Coronary artery (tissue), 2 donors: ENCODE data around the gene JAG1.

ENCODE experiments used
- DNase-seq: peaks from one replicate; pipeline ENCODE4 v3.0.0-alpha.2; 2017; ENCODE audit warnings: low spot score
- H3K27ac ChIP-seq, 2 donors: fragments of 200-600 bp; sonication (generic); one replicate each; pipeline ENCODE4 v1.5.1; 2016 to 2019
- H3K4me3 ChIP-seq: fragments of 200-600 bp; sonication (generic); 2 replicates; pipeline ENCODE4 v1.5.1; 2016; ENCODE audit warnings: mild to moderate bottlenecking, moderate library complexity
- CTCF ChIP-seq: fragments of 200-600 bp; sonication (generic); IDR thresholded peaks from one replicate; pipeline ENCODE4 v1.5.1; 2019; ENCODE audit warnings: antibody characterized with exemption

Gene JAG1

GRCh38 chr20:10674684-10675449, 1.1 kb upstream of the JAG1 start:
- DNase-seq = peak; percentile 90
- peak overlapping the region; percentile 98 for H3K4me3 ChIP-seq
- peak; percentile 93 for TF ChIP-seq CTCF
- H3K27ac ChIP-seq = peak overlapping the region; percentile 89 to 93

- TF ChIP-seq CTCF = no peak
- DNase-seq = no peak
- peak overlapping the region; percentile 89 to 93 for H3K27ac ChIP-seq
- peak overlapping the region; percentile 98 for H3K4me3 ChIP-seq
Observed at GRCh38 chr20:10673176-10673841, 490 bp downstream of the JAG1 start.

GRCh38 chr20:10672624-10673127, 1.1 kb downstream of the JAG1 start:
- Histone ChIP-seq H3K4me3 (peak overlapping the region; percentile 98), H3K27ac (peak overlapping the region; percentile 89 to 93)
- no peak for TF ChIP-seq CTCF
- no peak for DNase-seq

GRCh38 chr20:10671919-10672623, 1.7 kb downstream of the JAG1 start:
- no peak for DNase-seq
- no peak for TF ChIP-seq CTCF
- peak overlapping the region; percentile 89 to 93 for H3K27ac ChIP-seq
- H3K4me3 ChIP-seq = peak overlapping the region; percentile 98

- peak overlapping the region; percentile 89 to 93 for H3K27ac ChIP-seq
- TF ChIP-seq CTCF = peak; percentile 41
- H3K4me3 ChIP-seq = peak overlapping the region; percentile 98
- peak; percentile 95 for DNase-seq
Observed at GRCh38 chr20:10671221-10671918, 2.4 kb downstream of the JAG1 start.

- H3K4me3 ChIP-seq = peak overlapping the region; percentile 98
- H3K27ac ChIP-seq = peak overlapping the region; percentile 89 to 93
- DNase-seq = no peak
- no peak for TF ChIP-seq CTCF
Observed at GRCh38 chr20:10670501-10671220, 3.1 kb downstream of the JAG1 start.
